Kidney (tissue), 14 donors: ENCODE results near the gene GULP1. TPM values are rescaled to one million over a fixed set of nuclear protein-coding genes. Genes with fewer than 3 reads are reported as not detected.
"Not testable (repeated sequence)": the region's sequence is repeated elsewhere in the genome, so short reads cannot be mapped to it uniquely, and the experiment has no call there.

Experiments used
- DNase-seq, 5 donors: peaks; one replicate each; pipeline ENCODE4 v3.0.0-alpha.2; 2013 to 2020
- FAIRE-seq: peaks from 2 replicates; lab custom pipeline; 2012; peaks lifted over from hg19 to GRCh38; lab: Jason Lieb, UNC
- H3K27ac ChIP-seq, 2 donors: one replicate each; pipeline ENCODE4 v1.7.0; 2013; ENCODE audit warnings: low read depth in 2 of 2, low read length in 2 of 2, inconsistent platforms in 1 of 2
- H3K27me3 ChIP-seq: one replicate; pipeline ENCODE4 v1.7.1; 2013; ENCODE audit warnings: low read length, inconsistent platforms; ENCODE audit not compliant: control insufficient read depth, insufficient read depth
- H3K36me3 ChIP-seq, 3 donors: one replicate each; pipeline versions ENCODE4 v1.7.0 to v1.7.1; 2013; ENCODE audit warnings: low read length in 3 of 3, control low read depth in 1 of 3, inconsistent platforms in 1 of 3; ENCODE audit not compliant: insufficient read depth in 3 of 3, control insufficient read depth in 2 of 3
- H3K4me1 ChIP-seq, 3 donors: one replicate each; pipeline versions ENCODE4 v1.7.0 to v1.7.1; 2013; ENCODE audit warnings: low read length in 3 of 3, inconsistent platforms in 1 of 3, low read depth in 1 of 3; ENCODE audit not compliant: control insufficient read depth in 2 of 3, insufficient read depth in 2 of 3
- H3K4me3 ChIP-seq, 3 donors: one replicate each; pipeline versions ENCODE4 v1.7.0 to v1.8.1; 2013; ENCODE audit warnings: low read length in 3 of 3, control low read depth in 1 of 3, inconsistent platforms in 1 of 3
- H3K9ac ChIP-seq, 3 donors: one replicate each; pipeline versions ENCODE4 v1.7.0 to v1.7.1; 2013; ENCODE audit warnings: low read length in 3 of 3, control low read depth in 1 of 3, inconsistent platforms in 1 of 3
- H3K9me3 ChIP-seq, 3 donors: one replicate each; pipeline versions ENCODE4 v1.7.0 to v1.7.1; 2013; ENCODE audit warnings: low read length in 3 of 3, control low read depth in 1 of 3, inconsistent platforms in 1 of 3; ENCODE audit not compliant: control insufficient read depth in 2 of 3, insufficient read depth in 1 of 3
- intact Hi-C: fragments of 100-400 bp; cut with DNase I; formaldehyde crosslinking; loops from one replicate; pipeline ENCODE4 v1.11.1; 2022
- polyA plus RNA-seq: library from polyadenylated mRNA; stranded (reverse); fragments of 350-450 nt; fragmentation: Illumina TruSeq; extraction: RNeasy Lipid Tissue Mini Kit (QIAGEN cat#74804); gene quantifications from one replicate; pipeline ENCODE4 v1.2.3, GENCODE V29; 2014; ENCODE audit warnings: low read depth, low replicate concordance; ENCODE audit not compliant: insufficient read depth
- total RNA-seq: library from RNA; stranded (reverse); fragmentation: NEBNext Ultra II Directional; extraction: Animal tissue kit (Norgen Biotek cat#: 25700); gene quantifications from one replicate; pipeline ENCODE4 v1.2.1, GENCODE V29; 2021
- TF ChIP-seq, protein P1 (sequence below): IDR thresholded peaks from 3 replicates; pipeline ENCODE4 v1.5.1; 2012; ENCODE audit warnings: mild to moderate bottlenecking, moderate library complexity, borderline replicate concordance; ENCODE audit not compliant: insufficient read depth; ENCODE audit errors: extremely low read depth
- donor health status: control.
- donor health status: control.
- donor health status: control.
- donor health status: control.
- donor health status: control.
- donor health status: DM: yes; HTN: yes; CAD: no.
- donor health status: Normal renal cell carcinoma (clear cell type).

GULP1 gene
- total and polyA plus RNA-seq, 2 donors from 2014 or later = 12.2 to 34.4 TPM

DNA sequence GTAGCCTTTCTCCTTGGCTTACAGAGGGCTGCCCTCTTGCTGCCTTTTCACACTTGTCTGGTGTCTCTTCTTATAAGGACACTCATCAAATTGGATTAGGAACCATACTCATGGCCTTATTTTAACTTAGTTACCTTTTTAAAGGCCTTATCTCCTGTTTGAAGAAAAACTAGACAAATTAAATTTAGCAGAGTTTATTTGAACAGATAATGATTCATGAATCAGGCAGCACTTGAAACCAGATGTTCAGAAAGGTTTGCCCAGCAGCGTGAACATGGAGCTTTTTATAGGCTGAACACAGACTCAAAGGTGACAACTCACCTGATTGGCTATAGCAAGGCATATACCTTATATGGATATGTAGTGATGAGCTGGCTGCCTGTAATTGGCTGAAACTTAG, 238.0 kb downstream of the GULP1 start:
- no peaks in the 10 kb centered on the region for H3K9me3 ChIP-seq
- no peak for FAIRE-seq
- intact Hi-C loops = no loop called here

DNA sequence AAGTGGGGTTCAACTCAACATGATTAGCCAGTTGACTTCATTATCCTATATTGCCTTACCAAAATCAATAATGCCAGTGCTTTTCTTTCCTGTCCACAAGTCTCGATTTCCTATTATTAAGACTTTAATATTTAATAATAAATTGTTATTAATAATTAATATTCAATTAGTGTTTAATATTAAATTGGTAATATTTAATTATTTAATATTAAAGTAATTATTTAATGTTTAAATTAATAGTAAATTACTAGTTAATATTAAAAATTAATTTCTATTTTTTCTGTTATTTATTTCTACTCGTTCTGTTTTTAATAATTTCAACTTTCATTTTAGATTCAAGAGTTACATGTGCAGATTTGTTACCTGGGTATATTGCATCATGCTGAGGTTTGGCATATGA, 243.2 kb downstream of the GULP1 start:
- FAIRE-seq (peak; percentile 98), DNase-seq (no peak)
- H3K4me3 ChIP-seq = no peak overlapping the region
- no peaks in the 10 kb centered on the region for H3K9me3 ChIP-seq
- intact Hi-C loops = no loop called here
- H3K36me3 ChIP-seq = peaks cover 0 to 2% (median 0%) of the 10 kb centered on the region in 3 donors
- H3K9ac ChIP-seq = no peak overlapping the region
- TF ChIP-seq, protein P1, sequence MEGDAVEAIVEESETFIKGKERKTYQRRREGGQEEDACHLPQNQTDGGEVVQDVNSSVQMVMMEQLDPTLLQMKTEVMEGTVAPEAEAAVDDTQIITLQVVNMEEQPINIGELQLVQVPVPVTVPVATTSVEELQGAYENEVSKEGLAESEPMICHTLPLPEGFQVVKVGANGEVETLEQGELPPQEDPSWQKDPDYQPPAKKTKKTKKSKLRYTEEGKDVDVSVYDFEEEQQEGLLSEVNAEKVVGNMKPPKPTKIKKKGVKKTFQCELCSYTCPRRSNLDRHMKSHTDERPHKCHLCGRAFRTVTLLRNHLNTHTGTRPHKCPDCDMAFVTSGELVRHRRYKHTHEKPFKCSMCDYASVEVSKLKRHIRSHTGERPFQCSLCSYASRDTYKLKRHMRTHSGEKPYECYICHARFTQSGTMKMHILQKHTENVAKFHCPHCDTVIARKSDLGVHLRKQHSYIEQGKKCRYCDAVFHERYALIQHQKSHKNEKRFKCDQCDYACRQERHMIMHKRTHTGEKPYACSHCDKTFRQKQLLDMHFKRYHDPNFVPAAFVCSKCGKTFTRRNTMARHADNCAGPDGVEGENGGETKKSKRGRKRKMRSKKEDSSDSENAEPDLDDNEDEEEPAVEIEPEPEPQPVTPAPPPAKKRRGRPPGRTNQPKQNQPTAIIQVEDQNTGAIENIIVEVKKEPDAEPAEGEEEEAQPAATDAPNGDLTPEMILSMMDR = no peak
- H3K4me1 ChIP-seq = no peaks in the 10 kb centered on the region
- H3K27ac ChIP-seq = no peak overlapping the region
- H3K27me3 ChIP-seq = no peaks in the 10 kb centered on the region

More for the DNA sequence above, 238.0 kb downstream of the GULP1 start:
- Histone ChIP-seq H3K36me3 (peaks cover 0 to 2% (median 0%) of the 10 kb centered on the region in 3 donors), H3K9ac (no peak overlapping the region), H3K4me3 (no peak overlapping the region), H3K27me3 (no peaks in the 10 kb centered on the region), H3K4me1 (no peaks in the 10 kb centered on the region), H3K27ac (no peak overlapping the region)
- no peak for DNase-seq
- TF ChIP-seq, protein P1 = no peak

DNA sequence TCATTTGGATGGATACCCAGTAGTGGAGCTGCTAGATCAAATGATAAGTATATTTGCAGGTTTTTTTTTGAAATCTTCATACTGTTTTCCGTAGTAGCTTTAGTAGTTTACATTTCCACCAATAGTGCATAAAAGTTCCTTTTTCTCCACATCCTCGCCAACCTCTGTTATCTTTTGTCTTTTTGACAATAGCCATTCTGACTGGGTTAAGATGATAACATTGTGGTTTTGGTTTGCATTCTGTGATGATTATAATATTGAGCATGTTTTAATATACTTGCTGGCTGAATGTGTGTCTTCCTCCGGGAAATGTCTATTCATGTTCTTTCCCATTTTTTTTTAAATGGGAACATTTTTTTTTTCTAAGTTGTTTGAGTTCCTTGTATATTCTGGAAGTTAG, 260.0 kb downstream of the GULP1 start:
- FAIRE-seq = no peak
- TF ChIP-seq, protein P1 = no peak

DNA sequence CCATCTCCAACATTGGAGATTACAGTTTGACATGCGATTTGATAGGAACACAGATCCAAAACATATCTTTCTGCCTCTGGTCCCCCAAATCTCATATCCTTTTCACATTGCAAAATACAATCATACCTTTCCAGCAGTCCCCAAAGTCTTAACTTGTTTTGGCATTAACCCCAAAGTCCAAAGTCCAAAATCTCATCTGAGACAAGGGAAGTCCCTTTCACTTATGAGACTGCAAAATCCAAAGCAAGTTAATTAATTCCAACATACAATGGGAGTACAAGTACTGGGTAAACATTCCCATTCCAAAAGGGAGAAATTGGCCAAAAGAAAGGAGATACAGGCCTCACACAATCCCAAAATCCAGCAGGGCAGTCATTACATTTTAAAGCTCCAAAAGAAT, 265.4 kb downstream of the GULP1 start:
- no peaks in the 10 kb centered on the region for H3K4me1 ChIP-seq
- no peaks in the 10 kb centered on the region for H3K36me3 ChIP-seq
- FAIRE-seq (no peak), DNase-seq (no peak)
- H3K4me3 ChIP-seq = no peak overlapping the region
- H3K9me3 ChIP-seq = peaks cover 0 to 7% (median 0%) of the 10 kb centered on the region in 3 donors
- H3K9ac ChIP-seq = no peak overlapping the region
- H3K27ac ChIP-seq = no peak overlapping the region
- intact Hi-C loops = no loop called here
- no peaks in the 10 kb centered on the region for H3K27me3 ChIP-seq
- TF ChIP-seq, protein P1 = no peak

More for the DNA sequence above, 260.0 kb downstream of the GULP1 start:
- no peak overlapping the region for H3K27ac ChIP-seq
- H3K9me3 ChIP-seq = no peaks in the 10 kb centered on the region
- H3K4me1 ChIP-seq = no peaks in the 10 kb centered on the region
- H3K27me3 ChIP-seq = no peaks in the 10 kb centered on the region
- intact Hi-C loops = no loop called here
- H3K4me3 ChIP-seq = no peak overlapping the region
- no peak overlapping the region for H3K9ac ChIP-seq
- H3K36me3 ChIP-seq = no peaks in the 10 kb centered on the region
- no peak for DNase-seq

DNA sequence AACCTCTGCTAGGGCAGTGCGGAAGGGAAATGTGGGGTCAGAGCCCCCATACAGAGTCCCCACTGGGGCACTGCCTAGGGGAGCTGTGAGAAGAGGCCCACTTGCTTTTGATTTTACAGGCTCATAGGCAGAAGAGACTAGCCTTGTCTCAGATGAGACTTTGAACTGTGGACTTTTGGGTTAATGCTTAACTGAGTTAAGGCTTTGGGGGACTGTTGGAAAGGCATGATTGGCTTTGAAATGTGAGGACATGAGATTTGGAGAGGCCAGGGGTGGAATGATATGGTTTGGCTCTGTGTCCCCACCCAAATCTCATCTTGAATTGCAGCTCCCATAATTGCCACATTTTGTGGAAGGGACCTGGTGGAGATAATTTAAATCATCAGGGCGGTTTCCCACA, 267.8 kb downstream of the GULP1 start:
- H3K9ac ChIP-seq, H3K4me3 ChIP-seq, FAIRE-seq, H3K36me3 ChIP-seq, DNase-seq, H3K27ac ChIP-seq, H3K4me1 ChIP-seq, intact Hi-C loops, H3K27me3 ChIP-seq, H3K9me3 ChIP-seq: not testable (repeated sequence)
